ENCODE data around the gene DDTL. TPM values are rescaled to one million over a fixed set of nuclear protein-coding genes. Genes with fewer than 3 reads are reported as not detected.

The DDTL gene
- total and polyA plus RNA-seq, 2 of the 8 experiments (the other 6 are each of a cell fraction or from before 2014, with no cell fraction given), result 2.1 to 3.1 TPM

- Histone ChIP-seq H3K56ac (replicated peaks; ENCODE audit: insufficient read length, low read depth, low read length) (no peak overlapping the region), H3K23ac (ENCODE audit: insufficient read length) (no peak overlapping the region), H3K4me3 (ENCODE audit: extremely low read depth in 1 of 4, insufficient read depth in 2 of 4, low read depth in 3 of 4, low read length in 4 of 4) (no peak overlapping the region), H3K79me2 (ENCODE audit: control insufficient read depth in 1 of 2, insufficient read depth in 2 of 2, low read length in 2 of 2) (no peaks in the 10 kb centered on the region), H3K23me2 (ENCODE audit: low read depth, low read length) (no peaks in the 10 kb centered on the region), H2AK5ac (ENCODE audit: low read depth, low read length) (no peak overlapping the region), H3K9ac (replicated peaks in 1 of 4; ENCODE audit: extremely low read depth in 1 of 4, low read depth in 3 of 4, low read length in 3 of 4) (no peak overlapping the region), H2BK5ac (ENCODE audit: low read depth, low read length) (no peak overlapping the region), H4K91ac (replicated peaks; ENCODE audit: insufficient read length, low read length) (no peak overlapping the region), H3K36me3 (ENCODE audit: control insufficient read depth in 2 of 4, insufficient read depth in 4 of 4, low read length in 3 of 4) (peaks cover 0 to 13% (median 3%) of the 10 kb centered on the region in 4 experiments; a peak in 4 of 8 replicates), H3K27me3 (replicated peaks in 1 of 4; ENCODE audit: control insufficient read depth in 3 of 4, extremely low read depth in 1 of 4, insufficient read depth in 3 of 4, low read length in 3 of 4) (no peaks in the 10 kb centered on the region), H2AFZ (ENCODE audit: low read length) (no peak overlapping the region), H2BK20ac (ENCODE audit: low read length) (no peak overlapping the region), H2BK15ac (ENCODE audit: low read length) (no peak overlapping the region), H3K18ac (ENCODE audit: extremely low read depth, low read length) (no peak overlapping the region), H3K4me1 (replicated peaks in 1 of 4; ENCODE audit: control insufficient read depth in 3 of 4, insufficient read depth in 4 of 4, low read length in 3 of 4) (no peaks in the 10 kb centered on the region), H3K27ac (ENCODE audit: low read depth, low read length) (no peak overlapping the region), H3K14ac (ENCODE audit: insufficient read length) (no peak overlapping the region), H4K5ac (ENCODE audit: insufficient read length, low read depth, low read length) (no peak overlapping the region), H3K9me3 (ENCODE audit: insufficient read depth in 2 of 2, low read depth in 1 of 2, low read length in 1 of 2) (no peaks in the 10 kb centered on the region), H4K20me1 (replicated peaks in 1 of 2; ENCODE audit: control insufficient read depth in 1 of 2, insufficient read depth in 2 of 2, low read length in 2 of 2) (peaks cover 0 to 2% of the 10 kb centered on the region in 2 experiments), H3K4ac (replicated peaks; ENCODE audit: insufficient read length, low read depth, low read length) (no peak overlapping the region), H4K8ac (ENCODE audit: extremely low read depth, insufficient read depth, low read length) (no peak overlapping the region), H2BK12ac (ENCODE audit: low read depth, low read length) (no peak overlapping the region), H3K4me2 (ENCODE audit: insufficient read depth in 1 of 2, low read depth in 2 of 2, low read length in 2 of 2) (no peak overlapping the region), H3K79me1 (ENCODE audit: low read depth, low read length) (no peaks in the 10 kb centered on the region), H2BK120ac (replicated peaks; ENCODE audit: low read depth, low read length) (no peak overlapping the region)
- no peak for TF ChIP-seq ATF3 (IDR thresholded peaks at IDR 0.05; ENCODE audit: insufficient read depth, low read depth, low read length)
- TF ChIP-seq TEAD4 (IDR thresholded peaks at IDR 0.05; ENCODE audit: low read depth, low read length), result no peak
- FAIRE-seq, result no peak
- ChIA-PET CTCF (ENCODE audit: partially characterized antibody) (no interaction called here), POLR2A (ENCODE audit: partially characterized antibody) (no interaction called here)
- no peak for DNase-seq (ENCODE audit: low read depth in 1 of 2, low spot score in 2 of 2)
- WGBS, 2 experiments (ENCODE audit: extremely low coverage in 1 of 2, insufficient coverage in 1 of 2, insufficient read length in 1 of 2, insufficient replicate concordance in 2 of 2, low coverage in 1 of 2, low lambda C conversion rate in 2 of 2, missing lambda C conversion rate in 1 of 2), result 94% methylated on average over 2 of the region's 2 CpGs; no CpG with 5 or more reads in 1 of the 2 experiments
These were observed 43.8 kb upstream of the DDTL start for GRCh38 chr22:23922921-23923320.

Data from H1 (cell line).